GM12891 (cell line): ENCODE measurements around the gene ZBTB20.

Experiments
- PAX5 ChIP-seq: IDR thresholded peaks from 2 replicates; pipeline ENCODE4 v1.6.1; 2011; ENCODE audit warnings: low read length, moderate library complexity, mild to moderate bottlenecking; ENCODE audit not compliant: insufficient read depth, severe bottlenecking
- POLR2A ChIP-seq: IDR thresholded peaks from 2 replicates; pipeline ENCODE4 v1.6.1; 2011; ENCODE audit warnings: low read depth, low read length, control low read depth
- POLR2AphosphoS5 ChIP-seq: IDR thresholded peaks from 2 replicates; pipeline ENCODE4 v1.6.1; 2011; ENCODE audit warnings: low read depth, low read length, control low read depth
- SPI1 ChIP-seq: IDR thresholded peaks from 2 replicates; pipeline ENCODE4 v1.6.1; 2011; ENCODE audit warnings: low read depth, low read length, control low read depth
- TAF1 ChIP-seq: IDR thresholded peaks from 2 replicates; pipeline ENCODE4 v1.6.1; 2011; ENCODE audit warnings: low read depth, low read length, control low read depth

DNA sequence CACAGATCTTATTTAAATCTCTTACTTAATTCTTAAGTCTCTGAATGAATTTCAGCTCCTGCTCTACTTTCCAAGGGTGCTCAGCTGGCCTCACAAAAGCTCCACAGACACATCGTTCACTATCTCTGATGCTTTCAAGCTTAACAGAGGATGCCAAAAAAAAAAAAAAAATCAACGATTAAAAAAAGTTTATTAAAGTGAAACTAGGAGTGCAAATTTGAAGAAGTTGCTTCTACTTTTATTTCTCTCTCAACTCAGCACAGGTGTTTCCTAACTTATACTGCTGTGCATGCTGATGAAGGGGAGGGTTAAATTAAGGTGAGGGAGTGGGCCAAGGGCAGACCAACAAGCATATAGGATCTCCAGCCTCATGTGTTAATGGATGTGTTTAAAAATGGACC, 696.0 kb downstream of the ZBTB20 start:
- TF ChIP-seq SPI1 (no peak), POLR2A (no peak), POLR2AphosphoS5 (no peak), PAX5 (no peak), TAF1 (no peak)
